Muscle layer of colon (tissue), 2 donors: Measurements from ENCODE around the gene ZNF2.

Experiments used
- H3K27ac ChIP-seq: one replicate; pipeline ENCODE4 v1.7.0; 2013; ENCODE audit warnings: low read depth, mild to moderate bottlenecking, low read length, moderate library complexity
- H3K27me3 ChIP-seq, 2 donors: one replicate each; pipeline ENCODE4 v1.7.0; 2013; ENCODE audit warnings: low read length in 2 of 2, mild to moderate bottlenecking in 2 of 2; ENCODE audit not compliant: insufficient read depth in 2 of 2, control insufficient read depth in 1 of 2
- H3K36me3 ChIP-seq: one replicate; pipeline ENCODE4 v1.7.0; 2013; ENCODE audit warnings: mild to moderate bottlenecking, low read length; ENCODE audit not compliant: insufficient read depth
- H3K4me1 ChIP-seq: one replicate; pipeline ENCODE4 v1.7.0; 2013; ENCODE audit warnings: mild to moderate bottlenecking, low read length; ENCODE audit not compliant: insufficient read depth
- H3K4me3 ChIP-seq, 2 donors: one replicate each; pipeline ENCODE4 v1.7.0; 2013; ENCODE audit warnings: low read length in 2 of 2, low read depth in 1 of 2, mild to moderate bottlenecking in 1 of 2, moderate library complexity in 1 of 2
- H3K9ac ChIP-seq: one replicate; pipeline ENCODE4 v1.7.0; 2013; ENCODE audit warnings: low read length
- H3K9me3 ChIP-seq: one replicate; pipeline ENCODE4 v1.7.0; 2013; ENCODE audit warnings: mild to moderate bottlenecking, low read length
- donor health status: abdominal sarcoma.
- donor health status: Adenocarcinoma of cecum.

Gene ZNF2

DNA sequence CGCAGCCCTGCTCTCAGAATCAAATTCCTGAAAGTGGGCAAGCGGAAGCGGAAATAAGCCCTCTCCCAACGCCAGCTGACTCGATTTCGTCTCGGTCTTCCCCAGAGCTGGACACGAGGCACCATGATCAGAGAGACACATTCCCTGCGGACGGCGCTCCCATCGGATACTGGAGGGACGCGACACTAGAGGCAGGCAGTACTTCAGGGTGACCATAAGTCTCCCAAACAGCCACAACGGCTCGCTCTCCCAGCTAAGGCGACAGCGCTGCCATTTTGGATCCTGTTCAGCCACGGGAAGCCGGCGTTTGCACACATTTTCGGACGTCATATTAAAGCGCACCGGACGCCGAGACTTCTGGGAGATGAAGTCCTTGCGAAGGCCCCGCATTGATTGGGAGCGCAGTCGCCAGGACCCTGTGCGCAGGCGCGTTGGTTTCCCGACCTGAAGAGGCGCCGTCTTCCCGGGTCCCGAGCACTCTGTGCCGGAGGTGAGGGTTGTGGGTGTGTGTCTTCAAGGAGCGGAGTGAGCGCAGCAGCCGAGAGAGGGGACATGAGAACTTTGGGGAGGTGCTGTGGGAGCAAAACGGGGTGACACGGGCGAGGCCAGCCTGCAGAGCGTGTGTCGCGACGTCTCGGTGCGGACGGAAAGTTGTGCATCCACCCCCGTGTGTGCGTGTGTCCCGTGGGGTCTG is at the start of gene ZNF2:
TSS of gene ZNF2 (plus strand) at position 439 of the 694 bp plus-strand sequence. CDS start 10,418 bp downstream, outside the sequence.
- Histone ChIP-seq H3K4me3 (peak within 1 kb of the TSS; percentile 57 to 97), H3K4me1 (peaks cover 14% of the 10 kb centered on the region), H3K36me3 (no peaks in the 10 kb centered on the region), H3K9ac (peak within 1 kb of the TSS; percentile 93), H3K27ac (peak within 1 kb of the TSS; percentile 91), H3K27me3 (no peaks in the 10 kb centered on the region), H3K9me3 (no peaks in the 10 kb centered on the region)

GRCh38 chr2:95121093-95121406 is 44.6 kb upstream of the ZNF2 start:
- peak overlapping the region; percentile 76 for H3K9ac ChIP-seq
- peaks cover 6% of the 10 kb centered on the region for H3K36me3 ChIP-seq
- H3K4me3 ChIP-seq: peak overlapping the region; percentile 87 to 93
- H3K27ac ChIP-seq: peak overlapping the region; percentile 97
- H3K4me1 ChIP-seq: peaks cover 32% of the 10 kb centered on the region
- H3K9me3 ChIP-seq: no peaks in the 10 kb centered on the region
- no peaks in the 10 kb centered on the region for H3K27me3 ChIP-seq

DNA sequence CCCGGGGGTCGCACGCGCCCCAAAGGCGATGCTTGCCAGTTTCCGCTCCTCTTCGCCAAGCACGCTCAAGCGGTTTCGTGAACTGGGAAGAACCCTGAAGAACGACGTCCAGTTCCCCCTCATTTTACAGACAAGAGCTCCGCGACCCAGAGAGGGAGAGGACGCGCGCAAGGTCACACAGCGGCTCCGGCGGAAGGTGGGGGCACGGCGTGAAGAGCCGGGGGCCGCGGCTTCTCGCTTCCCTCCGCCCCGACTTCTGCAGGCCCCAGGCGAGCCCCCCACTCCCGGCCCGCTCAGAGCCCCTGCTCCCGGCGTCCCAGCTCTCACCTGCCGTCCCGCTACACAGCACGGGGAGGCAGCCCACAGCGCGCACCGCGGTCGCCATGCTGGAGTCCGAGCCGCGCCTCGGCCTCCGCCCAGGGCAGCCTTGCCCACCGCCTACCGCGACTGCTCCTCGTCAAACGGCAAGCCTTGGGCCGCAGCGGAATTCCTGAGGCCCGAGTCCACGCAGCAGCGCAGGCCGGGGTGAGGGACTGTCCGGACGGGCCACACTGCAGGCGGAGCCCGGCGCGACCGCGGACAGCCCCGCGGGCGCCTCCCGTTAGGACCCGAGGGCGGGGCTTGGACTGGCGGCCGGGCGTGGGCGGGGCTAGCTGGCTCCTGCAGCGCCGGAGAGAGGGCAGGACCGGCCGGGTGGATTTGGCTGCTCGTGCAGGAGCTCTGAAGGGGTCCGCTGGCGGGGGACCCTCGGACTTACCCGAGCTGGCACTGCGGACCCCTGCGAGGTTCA is 44.0 kb upstream of the ZNF2 start, which contains the start of gene MRPS5:
TSS of gene MRPS5 (minus strand) at position 402 of the 790 bp plus-strand sequence. CDS start at position 385, 17 bp downstream.
- Histone ChIP-seq H3K27ac (peak within 1 kb of the TSS; percentile 97), H3K4me1 (peaks cover 32% of the 10 kb centered on the region), H3K27me3 (no peaks in the 10 kb centered on the region), H3K9ac (peak within 1 kb of the TSS; percentile 76), H3K36me3 (peaks cover 6% of the 10 kb centered on the region), H3K4me3 (peak within 1 kb of the TSS; percentile 87 to 93), H3K9me3 (no peaks in the 10 kb centered on the region)

- Histone ChIP-seq H3K36me3 (peaks cover 3% of the 10 kb centered on the region), H3K9me3 (no peaks in the 10 kb centered on the region), H3K4me3 (peak overlapping the region; percentile 87 to 93), H3K27ac (peak overlapping the region; percentile 97), H3K4me1 (peaks cover 32% of the 10 kb centered on the region), H3K27me3 (no peaks in the 10 kb centered on the region), H3K9ac (peak overlapping the region; percentile 76)
Observed at GRCh38 chr2:95122197-95122551, 43.4 kb upstream of the ZNF2 start.

GRCh38 chr2:95138702-95139101 is 26.9 kb upstream of the ZNF2 start:
- H3K36me3 ChIP-seq: no peaks in the 10 kb centered on the region
- no peaks in the 10 kb centered on the region for H3K27me3 ChIP-seq
- no peak overlapping the region for H3K27ac ChIP-seq
- no peak overlapping the region for H3K4me3 ChIP-seq
- no peaks in the 10 kb centered on the region for H3K9me3 ChIP-seq
- H3K4me1 ChIP-seq: no peaks in the 10 kb centered on the region
- no peak overlapping the region for H3K9ac ChIP-seq

- H3K9me3 ChIP-seq: peaks cover 9% of the 10 kb centered on the region
- no peaks in the 10 kb centered on the region for H3K4me1 ChIP-seq
- peaks cover 12% of the 10 kb centered on the region for H3K36me3 ChIP-seq
- no peaks in the 10 kb centered on the region for H3K27me3 ChIP-seq
- H3K27ac ChIP-seq: no peak overlapping the region
- H3K9ac ChIP-seq: no peak overlapping the region
- no peak overlapping the region for H3K4me3 ChIP-seq
Observed at GRCh38 chr2:95143838-95144237, 21.8 kb upstream of the ZNF2 start.

- peaks cover 43% of the 10 kb centered on the region for H3K9me3 ChIP-seq
- H3K9ac ChIP-seq: no peak overlapping the region
- H3K27ac ChIP-seq: no peak overlapping the region
- no peaks in the 10 kb centered on the region for H3K4me1 ChIP-seq
- H3K36me3 ChIP-seq: peaks cover 66% of the 10 kb centered on the region
- H3K27me3 ChIP-seq: no peaks in the 10 kb centered on the region
- peak overlapping the region in 1 of 2 donors; percentile 18 for H3K4me3 ChIP-seq
Observed at GRCh38 chr2:95149397-95149984, 16.1 kb upstream of the ZNF2 start.

DNA sequence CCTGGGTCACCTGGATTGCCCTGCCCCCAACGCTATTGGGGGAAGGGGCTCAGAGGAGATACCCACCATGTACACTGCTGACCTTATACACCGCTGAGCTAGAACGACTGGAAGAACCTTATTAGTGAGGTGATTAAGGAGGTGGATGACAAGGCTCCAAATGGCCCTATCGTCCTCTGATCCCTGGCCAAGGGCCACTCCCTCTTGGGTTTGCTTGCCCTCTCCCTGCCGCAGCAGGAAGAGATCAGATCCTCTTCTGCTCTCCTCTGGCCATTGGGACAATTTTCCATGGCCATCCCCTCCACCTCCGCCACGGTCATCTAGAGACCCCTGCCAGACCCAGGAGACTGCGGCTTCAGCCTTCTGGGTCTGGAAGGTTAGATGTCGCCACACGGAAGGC is 7.2 kb upstream of the ZNF2 start:
- Histone ChIP-seq H3K9ac (peak overlapping the region; percentile 66), H3K4me3 (peak overlapping the region; percentile 78 to 85), H3K27ac (peak overlapping the region; percentile 74), H3K27me3 (no peaks in the 10 kb centered on the region), H3K4me1 (peaks cover 11% of the 10 kb centered on the region), H3K36me3 (peaks cover 31% of the 10 kb centered on the region), H3K9me3 (no peaks in the 10 kb centered on the region)

GRCh38 chr2:95158891-95159619 is 6.6 kb upstream of the ZNF2 start:
- Histone ChIP-seq H3K4me1 (peaks cover 11% of the 10 kb centered on the region), H3K9ac (peak overlapping the region; percentile 66), H3K4me3 (peak overlapping the region; percentile 78 to 85), H3K9me3 (no peaks in the 10 kb centered on the region), H3K27ac (peak overlapping the region; percentile 74), H3K36me3 (peaks cover 25% of the 10 kb centered on the region), H3K27me3 (no peaks in the 10 kb centered on the region)

- peaks cover 13% of the 10 kb centered on the region for H3K4me1 ChIP-seq
- H3K4me3 ChIP-seq: peak within 1 kb of the TSS; percentile 78 to 85
- no peaks in the 10 kb centered on the region for H3K27me3 ChIP-seq
Observed at GRCh38 chr2:95159690-95160449, 5.7 kb upstream of the ZNF2 start, which contains the start of gene ZNF514. Gene ZNF514 (minus strand): TSS chr2:95159848. CDS start chr2:95153253, 6,595 bp downstream.

More at GRCh38 chr2:95159690-95160449, 5.7 kb upstream of the ZNF2 start, which contains the start of gene ZNF514:
- peaks cover 16% of the 10 kb centered on the region for H3K36me3 ChIP-seq
- H3K27ac ChIP-seq: peak within 1 kb of the TSS; percentile 91
- H3K9ac ChIP-seq: peak within 1 kb of the TSS; percentile 66
- no peaks in the 10 kb centered on the region for H3K9me3 ChIP-seq
